ENCODE measurements around the gene SHE. TPM values are rescaled to one million over a fixed set of nuclear protein-coding genes. Genes with fewer than 3 reads are reported as not detected.

SHE gene
- total RNA-seq, result 0.10 to 0.20 TPM in 2 of 3 replicates, not detected in the other
- long read RNA-seq, result 0 reads

DNA sequence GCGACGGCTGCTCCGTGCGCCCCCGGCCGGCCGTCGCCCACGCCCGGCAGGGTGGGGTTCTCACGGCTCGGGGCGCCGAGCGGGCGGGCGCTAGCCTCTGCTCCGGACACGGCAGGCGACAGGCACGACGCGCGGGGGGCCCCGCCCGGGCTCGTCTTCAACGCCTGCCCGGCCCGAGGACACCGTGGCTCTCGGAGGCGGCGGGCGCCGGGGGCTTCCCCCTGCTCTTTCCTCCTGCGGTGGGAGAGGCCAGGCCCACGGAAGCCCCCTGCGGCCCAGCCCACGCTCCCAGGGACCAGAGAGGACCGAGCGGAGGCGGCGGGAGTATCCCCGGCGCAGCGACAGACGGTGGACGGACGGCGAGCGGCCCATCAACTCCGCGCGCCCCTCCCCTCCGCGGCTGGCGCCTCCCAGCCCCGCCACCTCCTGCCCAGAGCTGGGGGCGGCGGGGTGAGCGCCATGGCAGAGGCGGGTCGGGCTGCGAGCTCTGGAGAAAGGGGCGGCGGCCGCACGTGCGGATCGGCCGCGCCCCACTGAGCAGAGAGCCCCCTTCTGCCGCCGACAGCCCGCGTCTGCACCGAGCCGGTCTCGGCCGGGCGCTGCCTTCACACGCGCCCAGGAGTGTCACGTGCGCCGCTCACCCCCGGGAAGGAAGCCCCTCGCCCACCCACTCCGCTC, at the start of gene SHE, which contains the start of gene TDRD10:
Gene SHE (minus strand): TSS at position 347 of the 678 bp plus-strand sequence. CDS start 386 bp downstream, outside the sequence.
Gene TDRD10 (plus strand): TSS at position 154 of the 678 bp plus-strand sequence. CDS start 4,685 bp downstream, outside the sequence.
- Mint-ChIP-seq H3K27me3 (ENCODE audit: low read depth) (peaks cover 63% of the 10 kb centered on the region), H3K4me3 (ENCODE audit: unreplicated experiment) (peak within 1 kb of the TSS; percentile 52), H3K9me3 (ENCODE audit: low read depth) (peaks cover 4% of the 10 kb centered on the region), H3K27ac (ENCODE audit: unreplicated experiment) (no peak within 1 kb of the TSS), H3K36me3 (ENCODE audit: low read depth) (peaks cover 2% of the 10 kb centered on the region), H3K4me1 (ENCODE audit: low read depth) (peaks cover 4% of the 10 kb centered on the region)
- no peak for DNase-seq (ENCODE audit: low spot score)
- TF ChIP-seq, protein P1, sequence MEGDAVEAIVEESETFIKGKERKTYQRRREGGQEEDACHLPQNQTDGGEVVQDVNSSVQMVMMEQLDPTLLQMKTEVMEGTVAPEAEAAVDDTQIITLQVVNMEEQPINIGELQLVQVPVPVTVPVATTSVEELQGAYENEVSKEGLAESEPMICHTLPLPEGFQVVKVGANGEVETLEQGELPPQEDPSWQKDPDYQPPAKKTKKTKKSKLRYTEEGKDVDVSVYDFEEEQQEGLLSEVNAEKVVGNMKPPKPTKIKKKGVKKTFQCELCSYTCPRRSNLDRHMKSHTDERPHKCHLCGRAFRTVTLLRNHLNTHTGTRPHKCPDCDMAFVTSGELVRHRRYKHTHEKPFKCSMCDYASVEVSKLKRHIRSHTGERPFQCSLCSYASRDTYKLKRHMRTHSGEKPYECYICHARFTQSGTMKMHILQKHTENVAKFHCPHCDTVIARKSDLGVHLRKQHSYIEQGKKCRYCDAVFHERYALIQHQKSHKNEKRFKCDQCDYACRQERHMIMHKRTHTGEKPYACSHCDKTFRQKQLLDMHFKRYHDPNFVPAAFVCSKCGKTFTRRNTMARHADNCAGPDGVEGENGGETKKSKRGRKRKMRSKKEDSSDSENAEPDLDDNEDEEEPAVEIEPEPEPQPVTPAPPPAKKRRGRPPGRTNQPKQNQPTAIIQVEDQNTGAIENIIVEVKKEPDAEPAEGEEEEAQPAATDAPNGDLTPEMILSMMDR (IDR thresholded peaks at IDR 0.05), result no peak

DNA sequence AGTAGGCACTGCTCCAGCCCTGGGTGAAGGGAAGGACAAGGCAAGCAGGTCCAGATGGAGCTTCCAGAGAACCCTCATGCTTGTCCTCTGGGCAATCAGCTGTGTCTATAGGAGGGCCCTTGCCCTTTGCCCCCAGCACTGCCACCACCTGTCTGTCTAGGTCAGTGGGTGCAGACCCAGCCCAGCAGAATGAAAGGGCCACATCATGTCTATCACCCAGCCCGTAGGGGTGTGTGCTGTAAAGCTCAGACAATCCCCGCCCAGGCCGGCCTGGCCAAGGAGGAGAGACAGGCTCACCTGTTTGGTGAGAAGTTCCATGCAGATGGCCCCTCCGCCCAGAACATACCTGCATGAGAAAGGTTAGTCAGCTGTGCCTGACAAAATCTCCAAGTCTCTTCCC, 49.3 kb upstream of the SHE start:
- no peak overlapping the region for H3K27ac Mint-ChIP-seq (ENCODE audit: unreplicated experiment)
- DNase-seq (ENCODE audit: low spot score), result no peak
- H3K4me3 Mint-ChIP-seq (ENCODE audit: unreplicated experiment), result no peak overlapping the region
- peaks cover 28% of the 10 kb centered on the region for H3K4me1 Mint-ChIP-seq (ENCODE audit: low read depth)
- no peaks in the 10 kb centered on the region for H3K27me3 Mint-ChIP-seq (ENCODE audit: low read depth)
- peaks cover 46% of the 10 kb centered on the region for H3K36me3 Mint-ChIP-seq (ENCODE audit: low read depth)
- no peaks in the 10 kb centered on the region for H3K9me3 Mint-ChIP-seq (ENCODE audit: low read depth)
- TF ChIP-seq, protein P1 (IDR thresholded peaks at IDR 0.05), result no peak

- H3K27ac Mint-ChIP-seq (ENCODE audit: unreplicated experiment), result peak overlapping the region; percentile 60
- peaks cover 44% of the 10 kb centered on the region for H3K36me3 Mint-ChIP-seq (ENCODE audit: low read depth)
- no peaks in the 10 kb centered on the region for H3K27me3 Mint-ChIP-seq (ENCODE audit: low read depth)
- peaks cover 20% of the 10 kb centered on the region for H3K4me1 Mint-ChIP-seq (ENCODE audit: low read depth)
- TF ChIP-seq, protein P1 (IDR thresholded peaks at IDR 0.05), result no peak
- no peak overlapping the region for H3K4me3 Mint-ChIP-seq (ENCODE audit: unreplicated experiment)
- DNase-seq (ENCODE audit: low spot score), result no peak
- H3K9me3 Mint-ChIP-seq (ENCODE audit: low read depth), result no peaks in the 10 kb centered on the region
Observed at GRCh38 chr1:154550657-154551056, 48.4 kb upstream of the SHE start.

DNA sequence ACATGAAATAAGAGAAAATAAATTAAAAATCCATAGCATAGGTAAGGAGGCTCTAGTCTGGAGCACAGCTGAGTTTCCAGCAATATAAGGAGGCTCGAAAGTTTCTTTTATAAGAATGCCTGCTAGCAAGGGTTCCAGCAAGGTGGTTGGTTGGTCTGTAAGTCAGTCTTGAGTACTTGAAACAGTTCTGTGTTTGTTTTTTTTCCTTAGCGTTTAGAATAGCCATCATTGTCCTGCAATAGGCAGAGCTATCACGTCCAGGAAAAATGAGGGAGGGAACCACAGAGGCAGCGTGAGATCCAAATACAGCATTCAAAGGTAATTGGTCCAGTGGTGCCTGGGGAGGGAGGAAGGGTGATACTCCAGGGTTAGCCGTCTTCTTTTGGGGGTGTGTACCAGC, 47.9 kb upstream of the SHE start:
- Mint-ChIP-seq H3K27ac (ENCODE audit: unreplicated experiment) (no peak overlapping the region), H3K36me3 (ENCODE audit: low read depth) (peaks cover 42% of the 10 kb centered on the region), H3K4me3 (ENCODE audit: unreplicated experiment) (no peak overlapping the region)

GRCh38 chr1:154549202-154549770, 47.1 kb upstream of the SHE start:
- TF ChIP-seq, protein P1 (IDR thresholded peaks at IDR 0.05), result no peak
- H3K9me3 Mint-ChIP-seq (ENCODE audit: low read depth), result no peaks in the 10 kb centered on the region
- H3K4me1 Mint-ChIP-seq (ENCODE audit: low read depth), result peaks cover 15% of the 10 kb centered on the region
- peaks cover 36% of the 10 kb centered on the region for H3K36me3 Mint-ChIP-seq (ENCODE audit: low read depth)
- H3K27me3 Mint-ChIP-seq (ENCODE audit: low read depth), result no peaks in the 10 kb centered on the region
- no peak for DNase-seq (ENCODE audit: low spot score)
- H3K4me3 Mint-ChIP-seq (ENCODE audit: unreplicated experiment), result no peak overlapping the region
- no peak overlapping the region for H3K27ac Mint-ChIP-seq (ENCODE audit: unreplicated experiment)

More for the DNA sequence above, 47.9 kb upstream of the SHE start:
- no peaks in the 10 kb centered on the region for H3K9me3 Mint-ChIP-seq (ENCODE audit: low read depth)
- H3K27me3 Mint-ChIP-seq (ENCODE audit: low read depth), result no peaks in the 10 kb centered on the region
- DNase-seq (ENCODE audit: low spot score), result no peak
- peaks cover 16% of the 10 kb centered on the region for H3K4me1 Mint-ChIP-seq (ENCODE audit: low read depth)
- TF ChIP-seq, protein P1 (IDR thresholded peaks at IDR 0.05), result no peak
